GM10248 (cell line): ENCODE measurements around the gene TBC1D23.

Experiments
- CTCF ChIA-PET: fragments of 300-600 bp; sonication (Branson Sonifier 250); formaldehyde crosslinking; extraction: SDS; loops from one replicate; lab custom pipeline; 2021; ENCODE audit warnings: antibody characterized with exemption; lab: Yijun Ruan, JAX
- POLR2A ChIA-PET: fragments of 350-650 bp; sonication (Branson Sonifier 250); formaldehyde crosslinking; extraction: SDS; loops from one replicate; lab custom pipeline; 2020; ENCODE audit warnings: antibody characterized with exemption; lab: Yijun Ruan, JAX
- DNase-seq: peaks from one replicate; pipeline ENCODE4 v3.0.0; 2012; ENCODE audit errors: extremely low spot score
- TF ChIP-seq, protein P1 (sequence below): IDR thresholded peaks from 2 replicates; pipeline ENCODE4 v1.5.1; 2012; ENCODE audit warnings: mild to moderate bottlenecking, low read depth; ENCODE audit errors: extremely low read depth, missing control alignments, control extremely low read depth

TBC1D23 gene

DNA sequence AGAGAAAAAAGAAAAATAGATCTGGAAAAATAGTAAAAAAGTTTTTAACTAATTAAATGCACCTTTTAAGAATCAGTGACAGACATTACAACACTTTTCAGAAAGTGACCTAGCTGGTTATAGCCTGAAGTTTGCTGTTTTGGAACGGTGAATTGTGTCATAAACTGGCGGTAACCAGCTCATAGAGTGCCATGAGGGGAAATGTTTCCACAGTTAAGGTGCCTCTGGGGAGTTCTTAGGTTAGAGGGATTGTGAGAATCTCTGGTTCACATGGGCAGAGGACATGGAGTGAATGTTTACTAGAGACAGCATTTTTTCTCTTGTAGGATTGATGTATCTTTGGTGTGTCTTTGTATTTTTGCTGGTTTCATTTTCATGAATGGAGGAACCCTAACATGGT lies 2.8 kb downstream of the TBC1D23 start:
- CTCF ChIA-PET = interaction anchor here (0.9 to 1.5 kb wide), 2 partner anchors 178 to 432 kb away, joined by 3 to 4 read pairs; no protein-coding TSS in a partner anchor
- POLR2A ChIA-PET = no interaction called here
- DNase-seq = no peak
- TF ChIP-seq, protein P1, sequence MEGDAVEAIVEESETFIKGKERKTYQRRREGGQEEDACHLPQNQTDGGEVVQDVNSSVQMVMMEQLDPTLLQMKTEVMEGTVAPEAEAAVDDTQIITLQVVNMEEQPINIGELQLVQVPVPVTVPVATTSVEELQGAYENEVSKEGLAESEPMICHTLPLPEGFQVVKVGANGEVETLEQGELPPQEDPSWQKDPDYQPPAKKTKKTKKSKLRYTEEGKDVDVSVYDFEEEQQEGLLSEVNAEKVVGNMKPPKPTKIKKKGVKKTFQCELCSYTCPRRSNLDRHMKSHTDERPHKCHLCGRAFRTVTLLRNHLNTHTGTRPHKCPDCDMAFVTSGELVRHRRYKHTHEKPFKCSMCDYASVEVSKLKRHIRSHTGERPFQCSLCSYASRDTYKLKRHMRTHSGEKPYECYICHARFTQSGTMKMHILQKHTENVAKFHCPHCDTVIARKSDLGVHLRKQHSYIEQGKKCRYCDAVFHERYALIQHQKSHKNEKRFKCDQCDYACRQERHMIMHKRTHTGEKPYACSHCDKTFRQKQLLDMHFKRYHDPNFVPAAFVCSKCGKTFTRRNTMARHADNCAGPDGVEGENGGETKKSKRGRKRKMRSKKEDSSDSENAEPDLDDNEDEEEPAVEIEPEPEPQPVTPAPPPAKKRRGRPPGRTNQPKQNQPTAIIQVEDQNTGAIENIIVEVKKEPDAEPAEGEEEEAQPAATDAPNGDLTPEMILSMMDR = no peak

DNA sequence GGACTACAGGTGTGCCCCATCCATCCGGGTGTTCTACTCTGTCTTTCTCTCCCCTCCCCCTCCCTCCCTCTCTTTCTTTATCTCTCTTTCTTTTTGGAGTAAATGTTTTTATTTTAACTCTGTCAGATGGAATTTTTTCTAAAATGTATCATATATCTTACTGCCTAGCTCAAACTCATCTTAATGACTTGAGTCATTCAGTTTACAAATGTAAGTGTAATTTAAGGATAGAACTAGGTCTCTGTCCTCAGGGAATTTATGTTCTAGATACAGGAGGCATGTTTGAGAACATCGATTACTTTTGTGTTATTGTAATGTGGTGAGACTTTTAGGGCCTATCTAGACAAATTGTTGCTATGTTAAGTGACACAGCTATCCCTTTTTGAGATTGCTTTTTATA lies 3.5 kb downstream of the TBC1D23 start:
- DNase-seq = no peak
- TF ChIP-seq, protein P1 = no peak
- ChIA-PET CTCF (interaction anchor here (1.2 to 1.5 kb wide), 2 partner anchors 68 to 433 kb away, joined by 3 to 4 read pairs; no protein-coding TSS in a partner anchor), POLR2A (no interaction called here)

DNA sequence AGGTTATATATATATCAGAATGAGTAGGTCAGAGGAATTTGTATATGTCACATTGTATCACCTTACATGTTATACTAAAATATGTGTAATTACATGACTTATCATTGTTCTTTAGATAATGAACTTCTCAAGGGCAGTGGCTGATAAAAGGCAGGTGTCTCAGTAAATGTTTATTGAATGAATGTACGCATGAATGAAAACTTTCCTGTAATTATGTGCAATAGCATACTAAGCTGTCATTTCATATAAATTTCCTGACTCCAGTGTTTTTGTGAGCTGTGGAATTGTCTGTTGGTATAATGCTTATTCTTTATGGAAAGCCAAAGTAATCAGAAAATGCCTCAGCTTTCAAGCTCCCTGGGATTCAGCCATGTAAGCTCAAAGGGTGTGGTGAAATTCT lies 4.2 kb downstream of the TBC1D23 start:
- TF ChIP-seq, protein P1 = no peak
- no peak for DNase-seq
- CTCF ChIA-PET = interaction anchor here (1.0 to 1.5 kb wide), 3 partner anchors 67 to 433 kb away, joined by 3 to 4 read pairs (median 3); no protein-coding TSS in a partner anchor
- POLR2A ChIA-PET = no interaction called here

DNA sequence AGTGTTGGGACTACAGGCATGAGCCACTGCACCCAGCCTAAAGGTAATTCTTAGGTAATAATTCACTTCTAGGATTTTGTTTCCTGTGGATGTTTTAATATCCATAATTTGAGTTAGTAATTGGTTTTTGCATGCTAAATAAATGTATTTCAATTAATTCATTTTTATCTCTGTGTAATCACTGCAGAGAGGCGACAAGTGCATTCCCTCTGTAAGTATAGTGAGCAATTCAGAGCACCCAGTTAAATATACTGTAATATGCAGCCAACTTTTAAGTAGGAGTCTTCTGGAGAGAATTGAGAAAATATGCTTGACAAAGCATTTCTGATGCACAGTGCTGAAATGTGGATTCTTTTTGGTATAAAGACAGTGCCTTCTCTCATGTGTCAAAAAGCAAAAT lies 5.7 kb downstream of the TBC1D23 start:
- CTCF ChIA-PET = no interaction called here
- TF ChIP-seq, protein P1 = no peak
- POLR2A ChIA-PET = no interaction called here
- no peak for DNase-seq

DNA sequence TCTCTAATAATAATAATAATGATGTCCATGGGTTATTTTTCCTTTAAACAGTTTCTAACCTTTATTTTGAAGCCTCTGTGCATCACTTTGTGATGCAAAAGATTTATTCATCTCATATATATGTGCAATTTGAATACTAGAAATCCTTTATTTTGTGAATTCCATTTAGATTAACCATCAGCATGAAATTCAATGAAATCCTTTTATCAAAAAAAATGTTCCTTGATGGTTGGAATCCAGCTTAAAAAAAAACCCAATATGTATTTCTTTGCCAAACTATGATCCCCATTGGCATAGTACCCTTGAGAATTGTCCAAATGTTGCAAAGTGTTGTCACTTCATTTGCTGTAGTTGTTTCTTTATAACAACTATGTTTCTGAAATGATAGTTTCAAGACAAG lies 7.4 kb downstream of the TBC1D23 start:
- TF ChIP-seq, protein P1 = no peak
- ChIA-PET CTCF (no interaction called here), POLR2A (no interaction called here)
- DNase-seq = no peak

DNA sequence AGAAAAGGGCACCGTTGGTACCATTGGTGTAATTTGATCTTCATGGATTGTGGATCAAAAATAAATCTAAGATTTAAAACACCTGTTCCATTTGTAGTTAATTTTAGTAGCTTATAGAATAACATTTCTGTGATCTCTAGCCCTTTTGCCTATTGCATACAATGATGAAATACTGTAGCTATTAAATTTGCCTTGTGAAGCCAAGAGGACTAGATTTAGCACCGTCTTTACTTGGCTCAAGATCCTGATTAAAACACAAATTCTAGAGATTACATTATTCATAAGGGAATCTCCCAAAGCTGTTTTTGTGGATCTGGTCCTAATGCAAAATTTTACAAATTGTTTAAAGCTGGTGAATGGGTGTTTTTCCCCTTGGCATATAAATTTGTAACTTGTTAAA lies 8.2 kb downstream of the TBC1D23 start:
- ChIA-PET POLR2A (interaction anchor here (0.5 to 1.0 kb wide), 2 partner anchors 8 to 222 kb away, joined by 3 read pairs; partner anchors contain the start of gene TBC1D23), CTCF (interaction anchor here (0.9 to 1.0 kb wide), 2 partner anchors 13 to 36 kb away, joined by 3 read pairs; no protein-coding TSS in a partner anchor)
- TF ChIP-seq, protein P1 = no peak
- no peak for DNase-seq
